Endodermal cell (in vitro differentiated cells): ENCODE results near the gene RBM8A. TPM values are rescaled to one million over a fixed set of nuclear protein-coding genes. Genes with fewer than 3 reads are reported as not detected.
A peak's percentile ranks its signal among the peaks of the same experiment; 100 is the strongest.

Experiments
- DNase-seq: peaks from one replicate; pipeline ENCODE4 v3.0.0-alpha.2; 2017
- H3K27ac ChIP-seq: 2 replicates; pipeline ENCODE4 v1.5.1; 2013; ENCODE audit warnings: mild to moderate bottlenecking, low read depth, low read length, moderate library complexity
- H3K27me3 ChIP-seq: 2 replicates; pipeline ENCODE4 v1.6.1; 2013; ENCODE audit warnings: mild to moderate bottlenecking, low read length, moderate library complexity; ENCODE audit not compliant: insufficient read depth, control insufficient read depth, poor library complexity, severe bottlenecking
- H3K36me3 ChIP-seq: 2 replicates; pipeline ENCODE4 v1.7.0; 2013; ENCODE audit warnings: mild to moderate bottlenecking, low read length, moderate library complexity; ENCODE audit not compliant: control insufficient read depth, insufficient read depth
- H3K4me1 ChIP-seq: one replicate; pipeline ENCODE4 v1.7.0; 2013; ENCODE audit warnings: low read length; ENCODE audit not compliant: control insufficient read depth, insufficient read depth
- H3K4me3 ChIP-seq: 2 replicates; pipeline ENCODE4 v1.5.1; 2013; ENCODE audit warnings: mild to moderate bottlenecking, low read length, moderate library complexity
- H3K9ac ChIP-seq: 2 replicates; pipeline ENCODE4 v1.6.1; 2013; ENCODE audit warnings: mild to moderate bottlenecking, low read length, moderate library complexity; ENCODE audit not compliant: poor library complexity, severe bottlenecking; ENCODE audit errors: extremely low read depth
- H3K9me3 ChIP-seq: 2 replicates; pipeline ENCODE4 v1.6.1; 2013; ENCODE audit warnings: mild to moderate bottlenecking, low read length, moderate library complexity; ENCODE audit not compliant: control insufficient read depth
- H3K27ac Mint-ChIP-seq: 2 replicates; pipeline ENCODE4 v1.8.0; 2020; ENCODE audit warnings: mixed read lengths
- H3K27me3 Mint-ChIP-seq: 2 replicates; pipeline ENCODE4 v1.8.0; 2021; ENCODE audit warnings: mild to moderate bottlenecking, mixed read lengths; ENCODE audit not compliant: insufficient read depth
- H3K36me3 Mint-ChIP-seq: 2 replicates; pipeline ENCODE4 v1.8.0; 2020; ENCODE audit warnings: low read depth, mixed read lengths
- H3K4me1 Mint-ChIP-seq: 2 replicates; pipeline ENCODE4 v1.8.0; 2020; ENCODE audit warnings: mixed read lengths
- H3K4me3 Mint-ChIP-seq: 2 replicates; pipeline ENCODE4 v1.8.0; 2020; ENCODE audit warnings: mild to moderate bottlenecking, moderate library complexity, mixed read lengths
- H3K9me3 Mint-ChIP-seq: 2 replicates; pipeline ENCODE4 v1.8.0; 2020; ENCODE audit warnings: mild to moderate bottlenecking, mixed read lengths
- WGBS, 2 experiments: methylation state at CpG; one replicate each; pipeline versions ENCODE4 v1.1.5 to v1.1.7; 2013; ENCODE audit warnings: missing lambda C conversion rate in 2 of 2, mixed read lengths in 1 of 2; ENCODE audit not compliant: insufficient coverage in 1 of 2, insufficient read length in 1 of 2; 5-methylcytosine and 5-hydroxymethylcytosine counted together
- total RNA-seq, 2 donors: library from RNA; stranded (reverse); fragmentation: NEBNext Ultra II Directional in 1 of 2; extraction: Animal tissue kit (Norgen Biotek cat#: 25700) in 1 of 2; gene quantifications; 2 replicates in 1 of 2; 3 replicates in 1 of 2; pipeline ENCODE4 v1.2.1, GENCODE V29; 2021
- TF ChIP-seq, protein P1 (sequence below): fragments of 200-600 bp; sonication (generic); conservative IDR thresholded peaks from 2 replicates; pipeline ENCODE4 v1.5.0; 2021; ENCODE audit warnings: antibody characterized with exemption, mild to moderate bottlenecking

RBM8A gene
- total RNA-seq, 2 donors from 2014 or later = 299 to 314 TPM

DNA sequence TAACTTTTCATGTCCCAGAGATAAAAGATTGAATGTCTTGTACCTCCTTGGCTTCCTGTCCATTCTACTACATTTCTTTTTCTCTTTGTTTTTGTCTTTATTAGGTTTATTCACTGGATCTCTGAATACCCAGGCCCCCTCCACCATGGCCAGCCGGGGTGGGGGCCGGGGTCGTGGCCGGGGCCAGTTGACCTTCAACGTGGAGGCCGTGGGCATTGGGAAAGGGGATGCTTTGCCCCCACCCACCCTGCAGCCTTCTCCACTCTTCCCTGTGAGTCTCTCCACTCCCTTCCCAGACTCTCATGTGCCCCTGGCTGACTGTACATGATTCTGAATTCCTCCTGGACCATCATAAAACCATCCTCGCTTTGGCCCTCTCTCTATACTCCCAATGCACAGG lies 47.4 kb upstream of the RBM8A start:
- Mint-ChIP-seq H3K27ac (peak overlapping the region; percentile 2), H3K27me3 (no peaks in the 10 kb centered on the region), H3K4me3 (no peak overlapping the region), H3K9me3 (no peaks in the 10 kb centered on the region), H3K36me3 (no peaks in the 10 kb centered on the region), H3K4me1 (no peaks in the 10 kb centered on the region)
- H3K27ac ChIP-seq = no peak overlapping the region
- 95 to 100% methylated on average over 6 to 7 of the region's 7 CpGs for WGBS, 2 experiments
- peaks cover 6% of the 10 kb centered on the region for H3K4me1 ChIP-seq
- DNase-seq = no peak
- H3K36me3 ChIP-seq = no peaks in the 10 kb centered on the region
- no peaks in the 10 kb centered on the region for H3K9me3 ChIP-seq
- H3K27me3 ChIP-seq = no peaks in the 10 kb centered on the region
- no peak overlapping the region for H3K4me3 ChIP-seq
- H3K9ac ChIP-seq = no peak overlapping the region
- TF ChIP-seq, protein P1, sequence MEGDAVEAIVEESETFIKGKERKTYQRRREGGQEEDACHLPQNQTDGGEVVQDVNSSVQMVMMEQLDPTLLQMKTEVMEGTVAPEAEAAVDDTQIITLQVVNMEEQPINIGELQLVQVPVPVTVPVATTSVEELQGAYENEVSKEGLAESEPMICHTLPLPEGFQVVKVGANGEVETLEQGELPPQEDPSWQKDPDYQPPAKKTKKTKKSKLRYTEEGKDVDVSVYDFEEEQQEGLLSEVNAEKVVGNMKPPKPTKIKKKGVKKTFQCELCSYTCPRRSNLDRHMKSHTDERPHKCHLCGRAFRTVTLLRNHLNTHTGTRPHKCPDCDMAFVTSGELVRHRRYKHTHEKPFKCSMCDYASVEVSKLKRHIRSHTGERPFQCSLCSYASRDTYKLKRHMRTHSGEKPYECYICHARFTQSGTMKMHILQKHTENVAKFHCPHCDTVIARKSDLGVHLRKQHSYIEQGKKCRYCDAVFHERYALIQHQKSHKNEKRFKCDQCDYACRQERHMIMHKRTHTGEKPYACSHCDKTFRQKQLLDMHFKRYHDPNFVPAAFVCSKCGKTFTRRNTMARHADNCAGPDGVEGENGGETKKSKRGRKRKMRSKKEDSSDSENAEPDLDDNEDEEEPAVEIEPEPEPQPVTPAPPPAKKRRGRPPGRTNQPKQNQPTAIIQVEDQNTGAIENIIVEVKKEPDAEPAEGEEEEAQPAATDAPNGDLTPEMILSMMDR = no peak

DNA sequence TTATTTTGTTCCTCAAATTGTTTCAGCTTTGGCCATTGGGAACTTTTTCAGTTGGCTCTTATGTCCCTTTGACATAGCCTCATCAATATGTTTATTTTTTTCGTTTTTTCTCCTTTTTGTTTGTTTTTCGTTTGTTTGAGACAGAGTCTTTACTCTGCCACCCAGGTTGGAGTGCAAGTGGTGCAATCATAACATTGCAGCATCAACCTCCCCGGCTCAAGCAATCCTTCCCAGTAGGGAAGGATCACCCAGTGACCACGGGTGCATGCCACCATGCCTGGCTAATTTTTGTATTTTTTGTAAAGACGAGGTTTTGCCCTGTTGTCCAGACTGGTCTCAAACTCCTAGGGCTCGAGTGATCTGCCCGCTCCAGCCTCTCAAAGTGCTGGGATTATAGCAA lies 45.3 kb upstream of the RBM8A start:
- Histone ChIP-seq H3K27me3 (no peaks in the 10 kb centered on the region), H3K9ac (no peak overlapping the region), H3K4me1 (no peaks in the 10 kb centered on the region), H3K27ac (no peak overlapping the region), H3K4me3 (no peak overlapping the region), H3K9me3 (peaks cover 1% of the 10 kb centered on the region), H3K36me3 (no peaks in the 10 kb centered on the region)
- H3K36me3 Mint-ChIP-seq = peaks cover 4% of the 10 kb centered on the region
- no peaks in the 10 kb centered on the region for H3K4me1 Mint-ChIP-seq
- peaks cover under 1% of the 10 kb centered on the region for H3K9me3 Mint-ChIP-seq
- H3K27me3 Mint-ChIP-seq = peaks cover 2% of the 10 kb centered on the region
- no peak overlapping the region for H3K4me3 Mint-ChIP-seq
- 91 to 94% methylated on average over 5 to 7 of the region's 7 CpGs for WGBS, 2 experiments
- peak; percentile 19 for DNase-seq
- TF ChIP-seq, protein P1 = no peak
- H3K27ac Mint-ChIP-seq = no peak overlapping the region

DNA sequence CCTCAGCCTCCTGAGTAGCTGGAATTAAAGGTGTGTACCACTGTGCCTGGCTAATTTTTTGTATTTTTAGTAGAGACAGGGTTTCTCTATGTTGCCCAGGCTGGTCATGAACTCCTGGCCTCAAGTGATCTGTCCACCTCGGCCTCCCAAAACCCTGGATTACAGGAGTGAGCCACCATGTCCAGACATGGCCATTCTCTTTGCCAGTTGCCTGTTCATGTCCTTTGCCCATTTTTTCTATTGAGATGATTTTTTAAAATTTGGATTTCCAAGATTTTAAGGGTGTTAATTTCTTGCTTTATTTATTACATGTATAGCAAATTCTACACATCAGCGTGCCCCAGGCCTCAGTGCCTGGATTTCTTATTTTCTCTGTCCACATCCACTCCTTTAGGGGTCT lies 40.0 kb upstream of the RBM8A start:
- H3K27me3 Mint-ChIP-seq = peaks cover 18% of the 10 kb centered on the region
- no peak overlapping the region for H3K4me3 Mint-ChIP-seq
- H3K27ac Mint-ChIP-seq = no peak overlapping the region

More for the DNA sequence above, 40.0 kb upstream of the RBM8A start:
- Mint-ChIP-seq H3K9me3 (peaks cover 12% of the 10 kb centered on the region), H3K36me3 (peaks cover 7% of the 10 kb centered on the region), H3K4me1 (peaks cover 13% of the 10 kb centered on the region)
- no peaks in the 10 kb centered on the region for H3K36me3 ChIP-seq
- H3K27me3 ChIP-seq = peaks cover 8% of the 10 kb centered on the region
- 90 to 92% methylated on average over 1 to 2 of the region's 2 CpGs for WGBS, 2 experiments
- no peak overlapping the region for H3K4me3 ChIP-seq
- peaks cover 3% of the 10 kb centered on the region for H3K4me1 ChIP-seq
- TF ChIP-seq, protein P1 = no peak
- DNase-seq = no peak
- H3K9me3 ChIP-seq = peaks cover 10% of the 10 kb centered on the region
- no peak overlapping the region for H3K9ac ChIP-seq
- no peak overlapping the region for H3K27ac ChIP-seq
